GM23338 (cell line): ENCODE results near the gene ISG20. TPM values are rescaled to one million over a fixed set of nuclear protein-coding genes. Genes with fewer than 3 reads are reported as not detected.

Source experiments
- ATAC-seq: fragments of 200-7000 bp; cut with Tn5 transposase; 3 replicates; pipeline ENCODE4 v1.9.1; 2020
- DNase-seq: peaks from one replicate; pipeline ENCODE4 v3.0.0-alpha.2; 2015; ENCODE audit warnings: low spot score
- H2AFZ ChIP-seq: fragments of 200-600 bp; sonication (generic); 2 replicates; pipeline ENCODE4 v1.8.0; 2016; ENCODE audit warnings: antibody characterized with exemption, mild to moderate bottlenecking, moderate library complexity
- H3F3A ChIP-seq: fragments of 200-600 bp; sonication (generic); replicated peaks from 2 replicates; pipeline ENCODE4 v1.8.0; 2017; ENCODE audit warnings: antibody characterized with exemption, mixed run types, low read depth
- H3K27ac ChIP-seq: fragments of 200-600 bp; sonication (generic); 2 replicates; pipeline ENCODE4 v1.6.1; 2016; ENCODE audit warnings: low read depth
- H3K27me3 ChIP-seq: fragments of 200-600 bp; sonication (generic); 2 replicates; pipeline ENCODE4 v1.8.0; 2016; ENCODE audit warnings: mild to moderate bottlenecking, mixed run types, moderate library complexity; ENCODE audit not compliant: insufficient read depth
- H3K36me3 ChIP-seq: fragments of 200-600 bp; sonication (generic); 2 replicates; pipeline ENCODE4 v1.8.0; 2016; ENCODE audit warnings: mild to moderate bottlenecking; ENCODE audit not compliant: insufficient read depth
- H3K4me1 ChIP-seq: fragments of 200-600 bp; sonication (generic); 2 replicates; pipeline ENCODE4 v1.8.0; 2016; ENCODE audit warnings: mild to moderate bottlenecking, moderate library complexity; ENCODE audit not compliant: insufficient read depth
- H3K4me2 ChIP-seq: fragments of 200-600 bp; sonication (generic); 2 replicates; pipeline ENCODE4 v1.7.1; 2017; ENCODE audit warnings: mixed run types
- H3K4me3 ChIP-seq: fragments of 200-600 bp; sonication (generic); 2 replicates; pipeline ENCODE4 v1.6.1; 2016; ENCODE audit warnings: mixed run types
- H3K79me2 ChIP-seq: fragments of 200-600 bp; sonication (generic); replicated peaks from 2 replicates; pipeline ENCODE4 v1.8.0; 2017; ENCODE audit warnings: mild to moderate bottlenecking; ENCODE audit not compliant: insufficient read depth
- H3K9me2 ChIP-seq: fragments of 200-600 bp; sonication (generic); 2 replicates; pipeline ENCODE4 v1.8.0; 2017; ENCODE audit not compliant: insufficient read depth
- H4K20me1 ChIP-seq: fragments of 200-600 bp; sonication (generic); replicated peaks from 2 replicates; pipeline ENCODE4 v1.8.0; 2017; ENCODE audit warnings: mild to moderate bottlenecking; ENCODE audit not compliant: insufficient read depth
- H3K27ac Mint-ChIP-seq: 2 replicates; pipeline ENCODE4 v1.8.0; 2020; ENCODE audit warnings: inconsistent platforms, mild to moderate bottlenecking, moderate library complexity, mixed read lengths
- H3K27me3 Mint-ChIP-seq: 3 replicates; pipeline ENCODE4 v1.8.0; 2022; ENCODE audit warnings: low read depth, mild to moderate bottlenecking, moderate library complexity, mixed read lengths, inconsistent platforms; ENCODE audit not compliant: insufficient read depth, poor library complexity
- H3K36me3 Mint-ChIP-seq: 3 replicates; pipeline ENCODE4 v1.8.0; 2021; ENCODE audit warnings: low read depth, mild to moderate bottlenecking, inconsistent platforms, moderate library complexity, mixed read lengths
- H3K4me1 Mint-ChIP-seq: 3 replicates; pipeline ENCODE4 v1.8.0; 2020; ENCODE audit warnings: mild to moderate bottlenecking, inconsistent platforms, mixed read lengths
- H3K4me3 Mint-ChIP-seq: 3 replicates; pipeline ENCODE4 v1.8.0; 2021; ENCODE audit warnings: moderate library complexity, mild to moderate bottlenecking, inconsistent platforms, mixed read lengths
- H3K9me3 Mint-ChIP-seq: 3 replicates; pipeline ENCODE4 v1.8.0; 2020; ENCODE audit warnings: moderate library complexity, mild to moderate bottlenecking, inconsistent platforms, mixed read lengths
- CREB1 ChIP-seq: fragments of 250-450 bp; sonication (Bioruptor Pico); IDR thresholded peaks from 2 replicates; pipeline ENCODE4 v1.5.0; 2020; ENCODE audit warnings: low read depth, mild to moderate bottlenecking, moderate library complexity
- EZH2 ChIP-seq: fragments of 200-600 bp; sonication (generic); IDR thresholded peaks from one replicate; pipeline ENCODE4 v1.8.0; 2017; ENCODE audit warnings: antibody characterized with exemption, mild to moderate bottlenecking, low read depth; ENCODE audit not compliant: unreplicated experiment
- EZH2phosphoT487 ChIP-seq: fragments of 200-600 bp; sonication (generic); IDR thresholded peaks from one replicate; pipeline ENCODE4 v1.8.1; 2018; ENCODE audit warnings: antibody characterized with exemption; ENCODE audit not compliant: unreplicated experiment
- JUNB ChIP-seq: IDR thresholded peaks from one replicate; pipeline ENCODE4 v1.6.1; 2016; ENCODE audit warnings: antibody characterized with exemption; ENCODE audit not compliant: unreplicated experiment
- NANOG ChIP-seq: IDR thresholded peaks from 2 replicates; pipeline ENCODE4 v1.6.1; 2016; ENCODE audit warnings: antibody characterized with exemption, borderline replicate concordance
- POLR2AphosphoS5 ChIP-seq: IDR thresholded peaks from 2 replicates; pipeline ENCODE4 v1.6.1; 2016; ENCODE audit warnings: antibody characterized with exemption, low read depth
- ZNF114 ChIP-seq: fragments of 250-450 bp; sonication (Bioruptor Pico); IDR thresholded peaks from 2 replicates; pipeline ENCODE4 v1.5.0; 2020; ENCODE audit warnings: mild to moderate bottlenecking, moderate library complexity
- ZNF331 ChIP-seq: fragments of 250-450 bp; sonication (Bioruptor Pico); IDR thresholded peaks from 2 replicates; pipeline ENCODE4 v1.5.0; 2020; ENCODE audit warnings: low read depth, mild to moderate bottlenecking, moderate library complexity
- polyA plus RNA-seq: library from polyadenylated mRNA; unstranded; fragments of >200 nt; fragmentation: Nextera tagmentation; extraction: Ambion mirVana; gene quantifications from 2 replicates; pipeline ENCODE4 v1.2.1, GENCODE V29; 2016
- total RNA-seq: library from RNA; depleted of rRNA; stranded (reverse); fragments of >200 nt; shearing (Covaris generic); gene quantifications from 2 replicates; pipeline ENCODE4 v1.2.3, GENCODE V29; 2014
- TF ChIP-seq, protein P1 (sequence below), 2 experiments: fragments of 200-600 bp in 1 of 2; sonication (generic) in 1 of 2; conservative IDR thresholded peaks; 2 replicates each; pipeline versions ENCODE4 v1.5.1 to v1.6.1; 2016 to 2017; ENCODE audit warnings: antibody characterized with exemption in 2 of 2, low read depth in 2 of 2, mild to moderate bottlenecking in 2 of 2, moderate library complexity in 1 of 2
- TF ChIP-seq, protein P2 (sequence below): IDR thresholded peaks from 2 replicates; pipeline ENCODE4 v1.6.1; 2016; ENCODE audit warnings: antibody characterized with exemption
- TF ChIP-seq, protein P3 (sequence below): fragments of 250-450 bp; sonication (Bioruptor Pico); IDR thresholded peaks from 2 replicates; pipeline ENCODE4 v1.5.0; 2020; ENCODE audit warnings: mild to moderate bottlenecking, moderate library complexity

ISG20 gene
- total and polyA plus RNA-seq, 2 experiments from 2014 or later, result 3.2 to 3.7 TPM

DNA sequence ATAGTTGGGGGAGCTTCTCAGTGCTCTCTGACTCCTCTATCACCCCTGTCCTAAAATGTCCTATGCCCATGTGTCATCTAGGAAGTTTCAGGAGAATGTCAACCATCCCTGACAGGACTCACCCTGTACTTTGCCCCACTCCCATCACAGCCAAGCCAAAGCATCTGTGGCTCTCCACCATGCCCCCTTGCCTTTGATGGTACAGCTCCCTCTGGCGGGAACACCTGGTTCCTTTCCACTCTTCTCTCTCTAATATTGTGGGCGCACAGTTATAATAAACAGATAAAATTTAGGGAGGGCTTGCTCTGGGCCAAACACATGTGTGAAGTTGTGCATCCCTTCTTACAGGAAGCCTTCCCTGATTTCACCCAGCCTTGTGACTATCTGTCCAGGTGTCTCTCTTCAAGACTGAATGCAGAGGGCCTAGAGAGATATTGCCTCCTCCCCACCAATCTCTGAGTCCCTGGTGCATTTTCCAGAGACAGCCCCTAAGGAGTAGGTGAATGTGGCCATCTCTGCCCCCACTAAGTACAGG lies 62.8 kb downstream of the ISG20 start:
- H3K9me2 ChIP-seq, result no peaks in the 10 kb centered on the region
- no peaks in the 10 kb centered on the region for H3K36me3 ChIP-seq
- Mint-ChIP-seq H3K27me3 (peaks cover 24% of the 10 kb centered on the region), H3K27ac (no peak overlapping the region), H3K36me3 (no peaks in the 10 kb centered on the region), H3K9me3 (no peaks in the 10 kb centered on the region), H3K4me1 (peaks cover 9% of the 10 kb centered on the region; the same call in 2 of the 3 replicates), H3K4me3 (no peak overlapping the region)
- no peaks in the 10 kb centered on the region for H4K20me1 ChIP-seq
- no peaks in the 10 kb centered on the region for H3K79me2 ChIP-seq
- ATAC-seq (peak; percentile 70), DNase-seq (peak; percentile 69)
- H2AFZ ChIP-seq, result no peak overlapping the region; the same call in 1 of the 2 replicates
- no peaks in the 10 kb centered on the region; the same call in 1 of the 2 replicates for H3K4me1 ChIP-seq
- peaks cover 7% of the 10 kb centered on the region; the same call in 1 of the 2 replicates for H3F3A ChIP-seq
- peaks cover 34% of the 10 kb centered on the region for H3K27me3 ChIP-seq
- H3K27ac ChIP-seq, result no peak overlapping the region
- TF ChIP-seq, protein P1, sequence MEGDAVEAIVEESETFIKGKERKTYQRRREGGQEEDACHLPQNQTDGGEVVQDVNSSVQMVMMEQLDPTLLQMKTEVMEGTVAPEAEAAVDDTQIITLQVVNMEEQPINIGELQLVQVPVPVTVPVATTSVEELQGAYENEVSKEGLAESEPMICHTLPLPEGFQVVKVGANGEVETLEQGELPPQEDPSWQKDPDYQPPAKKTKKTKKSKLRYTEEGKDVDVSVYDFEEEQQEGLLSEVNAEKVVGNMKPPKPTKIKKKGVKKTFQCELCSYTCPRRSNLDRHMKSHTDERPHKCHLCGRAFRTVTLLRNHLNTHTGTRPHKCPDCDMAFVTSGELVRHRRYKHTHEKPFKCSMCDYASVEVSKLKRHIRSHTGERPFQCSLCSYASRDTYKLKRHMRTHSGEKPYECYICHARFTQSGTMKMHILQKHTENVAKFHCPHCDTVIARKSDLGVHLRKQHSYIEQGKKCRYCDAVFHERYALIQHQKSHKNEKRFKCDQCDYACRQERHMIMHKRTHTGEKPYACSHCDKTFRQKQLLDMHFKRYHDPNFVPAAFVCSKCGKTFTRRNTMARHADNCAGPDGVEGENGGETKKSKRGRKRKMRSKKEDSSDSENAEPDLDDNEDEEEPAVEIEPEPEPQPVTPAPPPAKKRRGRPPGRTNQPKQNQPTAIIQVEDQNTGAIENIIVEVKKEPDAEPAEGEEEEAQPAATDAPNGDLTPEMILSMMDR (conservative IDR thresholded peaks at IDR 0.05; ENCODE audit: low read depth in 2 of 2), result peak; percentile 74 to 88
- TF ChIP-seq EZH2phosphoT487 (no peak), POLR2AphosphoS5 (no peak)
- H3K4me2 ChIP-seq, result no peak overlapping the region
- no peak overlapping the region for H3K4me3 ChIP-seq

DNA sequence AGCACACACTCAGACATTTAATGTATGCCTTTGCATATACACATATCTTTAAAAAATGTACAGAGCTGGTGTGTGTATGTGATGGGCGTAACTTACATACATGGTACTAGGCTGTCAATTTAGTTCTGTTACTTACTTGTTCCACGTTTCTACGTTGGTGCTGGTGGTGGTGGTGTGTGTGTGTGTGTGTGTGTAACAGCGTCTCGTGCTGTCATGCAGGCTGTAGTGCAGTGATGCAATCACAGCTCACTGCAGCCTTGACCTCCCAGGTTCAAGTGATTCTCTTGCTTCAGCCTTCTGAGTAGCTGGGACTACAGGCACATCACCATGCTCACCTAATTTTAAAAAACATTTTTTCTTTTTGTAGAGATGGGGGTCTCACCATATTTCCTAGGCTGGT lies 64.2 kb downstream of the ISG20 start:
- no peaks in the 10 kb centered on the region; the same call in 1 of the 2 replicates for H3K4me1 ChIP-seq
- Mint-ChIP-seq H3K27ac (no peak overlapping the region), H3K27me3 (peaks cover 20% of the 10 kb centered on the region), H3K9me3 (no peaks in the 10 kb centered on the region), H3K4me3 (no peak overlapping the region), H3K4me1 (peaks cover 9% of the 10 kb centered on the region; the same call in 2 of the 3 replicates), H3K36me3 (no peaks in the 10 kb centered on the region)
- H3F3A ChIP-seq, result peaks cover 7% of the 10 kb centered on the region; the same call in 1 of the 2 replicates
- no peak overlapping the region for H2AFZ ChIP-seq
- no peak overlapping the region for H3K27ac ChIP-seq
- no peak for ATAC-seq
- H3K9me2 ChIP-seq, result no peaks in the 10 kb centered on the region
- H3K4me2 ChIP-seq, result no peak overlapping the region
- DNase-seq, result no peak
- peaks cover 38% of the 10 kb centered on the region for H3K27me3 ChIP-seq
- H4K20me1 ChIP-seq, result no peaks in the 10 kb centered on the region
- H3K4me3 ChIP-seq, result no peak overlapping the region
- no peaks in the 10 kb centered on the region for H3K79me2 ChIP-seq
- H3K36me3 ChIP-seq, result no peaks in the 10 kb centered on the region
- no peak for TF ChIP-seq JUNB
- TF ChIP-seq NANOG, result no peak
- TF ChIP-seq EZH2, result no peak
- no peak for TF ChIP-seq ZNF114 (CRISPR knock-in tag)
- TF ChIP-seq, protein P2, sequence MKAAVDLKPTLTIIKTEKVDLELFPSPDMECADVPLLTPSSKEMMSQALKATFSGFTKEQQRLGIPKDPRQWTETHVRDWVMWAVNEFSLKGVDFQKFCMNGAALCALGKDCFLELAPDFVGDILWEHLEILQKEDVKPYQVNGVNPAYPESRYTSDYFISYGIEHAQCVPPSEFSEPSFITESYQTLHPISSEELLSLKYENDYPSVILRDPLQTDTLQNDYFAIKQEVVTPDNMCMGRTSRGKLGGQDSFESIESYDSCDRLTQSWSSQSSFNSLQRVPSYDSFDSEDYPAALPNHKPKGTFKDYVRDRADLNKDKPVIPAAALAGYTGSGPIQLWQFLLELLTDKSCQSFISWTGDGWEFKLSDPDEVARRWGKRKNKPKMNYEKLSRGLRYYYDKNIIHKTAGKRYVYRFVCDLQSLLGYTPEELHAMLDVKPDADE, result no peak
- no peak for TF ChIP-seq POLR2AphosphoS5
- TF ChIP-seq, protein P3, sequence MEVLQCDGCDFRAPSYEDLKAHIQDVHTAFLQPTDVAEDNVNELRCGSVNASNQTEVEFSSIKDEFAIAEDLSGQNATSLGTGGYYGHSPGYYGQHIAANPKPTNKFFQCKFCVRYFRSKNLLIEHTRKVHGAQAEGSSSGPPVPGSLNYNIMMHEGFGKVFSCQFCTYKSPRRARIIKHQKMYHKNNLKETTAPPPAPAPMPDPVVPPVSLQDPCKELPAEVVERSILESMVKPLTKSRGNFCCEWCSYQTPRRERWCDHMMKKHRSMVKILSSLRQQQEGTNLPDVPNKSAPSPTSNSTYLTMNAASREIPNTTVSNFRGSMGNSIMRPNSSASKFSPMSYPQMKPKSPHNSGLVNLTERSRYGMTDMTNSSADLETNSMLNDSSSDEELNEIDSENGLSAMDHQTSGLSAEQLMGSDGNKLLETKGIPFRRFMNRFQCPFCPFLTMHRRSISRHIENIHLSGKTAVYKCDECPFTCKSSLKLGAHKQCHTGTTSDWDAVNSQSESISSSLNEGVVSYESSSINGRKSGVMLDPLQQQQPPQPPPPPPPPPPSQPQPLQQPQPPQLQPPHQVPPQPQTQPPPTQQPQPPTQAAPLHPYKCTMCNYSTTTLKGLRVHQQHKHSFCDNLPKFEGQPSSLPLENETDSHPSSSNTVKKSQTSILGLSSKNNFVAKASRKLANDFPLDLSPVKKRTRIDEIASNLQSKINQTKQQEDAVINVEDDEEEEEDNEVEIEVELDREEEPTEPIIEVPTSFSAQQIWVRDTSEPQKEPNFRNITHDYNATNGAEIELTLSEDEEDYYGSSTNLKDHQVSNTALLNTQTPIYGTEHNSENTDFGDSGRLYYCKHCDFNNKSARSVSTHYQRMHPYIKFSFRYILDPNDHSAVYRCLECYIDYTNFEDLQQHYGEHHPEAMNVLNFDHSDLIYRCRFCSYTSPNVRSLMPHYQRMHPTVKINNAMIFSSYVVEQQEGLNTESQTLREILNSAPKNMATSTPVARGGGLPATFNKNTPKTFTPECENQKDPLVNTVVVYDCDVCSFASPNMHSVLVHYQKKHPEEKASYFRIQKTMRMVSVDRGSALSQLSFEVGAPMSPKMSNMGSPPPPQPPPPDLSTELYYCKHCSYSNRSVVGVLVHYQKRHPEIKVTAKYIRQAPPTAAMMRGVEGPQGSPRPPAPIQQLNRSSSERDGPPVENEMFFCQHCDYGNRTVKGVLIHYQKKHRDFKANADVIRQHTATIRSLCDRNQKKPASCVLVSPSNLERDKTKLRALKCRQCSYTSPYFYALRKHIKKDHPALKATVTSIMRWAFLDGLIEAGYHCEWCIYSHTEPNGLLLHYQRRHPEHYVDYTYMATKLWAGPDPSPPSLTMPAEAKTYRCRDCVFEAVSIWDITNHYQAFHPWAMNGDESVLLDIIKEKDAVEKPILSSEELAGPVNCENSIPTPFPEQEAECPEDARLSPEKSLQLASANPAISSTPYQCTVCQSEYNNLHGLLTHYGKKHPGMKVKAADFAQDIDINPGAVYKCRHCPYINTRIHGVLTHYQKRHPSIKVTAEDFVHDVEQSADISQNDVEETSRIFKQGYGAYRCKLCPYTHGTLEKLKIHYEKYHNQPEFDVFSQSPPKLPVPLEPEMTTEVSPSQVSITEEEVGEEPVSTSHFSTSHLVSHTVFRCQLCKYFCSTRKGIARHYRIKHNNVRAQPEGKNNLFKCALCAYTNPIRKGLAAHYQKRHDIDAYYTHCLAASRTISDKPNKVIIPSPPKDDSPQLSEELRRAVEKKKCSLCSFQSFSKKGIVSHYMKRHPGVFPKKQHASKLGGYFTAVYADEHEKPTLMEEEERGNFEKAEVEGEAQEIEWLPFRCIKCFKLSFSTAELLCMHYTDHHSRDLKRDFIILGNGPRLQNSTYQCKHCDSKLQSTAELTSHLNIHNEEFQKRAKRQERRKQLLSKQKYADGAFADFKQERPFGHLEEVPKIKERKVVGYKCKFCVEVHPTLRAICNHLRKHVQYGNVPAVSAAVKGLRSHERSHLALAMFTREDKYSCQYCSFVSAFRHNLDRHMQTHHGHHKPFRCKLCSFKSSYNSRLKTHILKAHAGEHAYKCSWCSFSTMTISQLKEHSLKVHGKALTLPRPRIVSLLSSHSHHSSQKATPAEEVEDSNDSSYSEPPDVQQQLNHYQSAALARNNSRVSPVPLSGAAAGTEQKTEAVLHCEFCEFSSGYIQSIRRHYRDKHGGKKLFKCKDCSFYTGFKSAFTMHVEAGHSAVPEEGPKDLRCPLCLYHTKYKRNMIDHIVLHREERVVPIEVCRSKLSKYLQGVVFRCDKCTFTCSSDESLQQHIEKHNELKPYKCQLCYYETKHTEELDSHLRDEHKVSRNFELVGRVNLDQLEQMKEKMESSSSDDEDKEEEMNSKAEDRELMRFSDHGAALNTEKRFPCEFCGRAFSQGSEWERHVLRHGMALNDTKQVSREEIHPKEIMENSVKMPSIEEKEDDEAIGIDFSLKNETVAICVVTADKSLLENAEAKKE (CRISPR knock-in tag), result no peak
- TF ChIP-seq CREB1 (CRISPR knock-in tag), result no peak
- TF ChIP-seq ZNF331 (CRISPR knock-in tag), result no peak
